Measurements from ENCODE around the gene KRTAP2-4.
"Not testable (repeated sequence)": the region's sequence is repeated elsewhere in the genome, so short reads cannot be mapped to it uniquely, and the experiment has no call there.

The KRTAP2-4 gene

DNA sequence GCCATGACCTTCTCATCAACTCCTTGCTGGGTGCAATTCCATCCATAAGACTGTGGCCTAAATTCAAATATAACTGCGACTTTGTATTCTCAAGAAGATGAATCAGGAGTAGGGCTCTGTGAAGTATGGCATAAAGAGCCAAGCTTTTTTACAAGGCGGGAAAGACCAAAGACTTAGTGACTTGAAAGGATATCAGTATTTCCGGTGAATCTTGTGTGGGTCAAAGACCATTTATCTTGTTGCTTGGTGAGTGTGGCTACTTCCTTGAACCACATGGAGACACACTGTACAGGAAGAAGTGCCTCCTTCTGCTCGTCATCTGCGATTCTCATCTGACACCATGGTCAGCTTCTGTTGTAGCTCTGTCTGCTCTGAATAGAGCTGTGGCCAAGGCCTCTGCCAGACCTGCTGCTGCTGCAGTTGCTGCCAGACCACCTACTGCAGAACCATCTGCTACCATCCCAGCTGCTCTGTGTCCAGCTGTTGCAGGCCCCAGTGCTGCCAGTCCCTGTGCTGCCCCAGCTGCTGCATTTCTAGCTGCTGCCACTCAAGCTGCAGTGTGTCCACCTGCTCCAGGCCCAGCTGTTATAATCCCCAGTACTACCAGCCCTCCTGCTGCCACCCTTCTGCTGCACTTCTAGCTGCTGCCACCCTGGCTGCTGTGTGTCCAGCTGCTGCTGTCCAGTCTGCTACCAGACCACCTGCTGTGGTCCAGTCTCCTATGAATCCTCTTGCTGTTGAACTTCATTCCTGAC, 6.1 kb upstream of the KRTAP2-4 start:
- FAIRE-seq = no peak
- no peak for DNase-seq (ENCODE audit: low spot score)

- FAIRE-seq (peak; percentile 48), DNase-seq (ENCODE audit: low spot score) (no peak)
These were observed 3.4 kb upstream of the KRTAP2-4 start for GRCh38 chr17:41069031-41069430.

GRCh38 chr17:41067281-41067680, 1.6 kb upstream of the KRTAP2-4 start:
- no peak for FAIRE-seq

GRCh38 chr17:41065016-41065689, 526 bp downstream of the KRTAP2-4 start:
- not testable (repeated sequence) for DNase-seq (ENCODE audit: low spot score); FAIRE-seq

More at GRCh38 chr17:41067281-41067680, 1.6 kb upstream of the KRTAP2-4 start:
- DNase-seq (ENCODE audit: low spot score) = no peak

- no peak for DNase-seq (ENCODE audit: low spot score)
- no peak for FAIRE-seq
These were observed 1.4 kb downstream of the KRTAP2-4 start for GRCh38 chr17:41064301-41064700.

- peak; percentile 59 for FAIRE-seq
- DNase-seq (ENCODE audit: low spot score) = no peak
These were observed 2.2 kb downstream of the KRTAP2-4 start for GRCh38 chr17:41063449-41063848.

DNA sequence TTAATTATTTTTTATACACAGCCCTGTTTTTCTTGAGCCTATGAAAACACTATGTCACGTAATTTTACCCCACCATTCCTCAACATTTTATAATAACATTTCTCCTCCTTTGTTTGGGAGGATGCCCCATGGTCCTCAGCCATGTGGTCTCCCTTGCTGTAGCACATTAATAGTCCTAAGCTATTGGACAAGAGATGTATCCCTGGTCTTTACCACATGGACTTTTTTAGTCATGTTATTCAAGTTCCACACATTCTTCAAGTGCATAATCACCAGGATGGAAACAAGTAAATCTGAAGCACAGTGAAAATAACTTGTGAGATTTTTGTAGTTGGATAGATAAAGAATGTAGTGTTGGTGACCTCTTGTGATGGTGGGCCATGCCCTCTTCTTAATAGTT, 3.7 kb downstream of the KRTAP2-4 start:
- peak; percentile 50 for DNase-seq (ENCODE audit: low spot score)
- FAIRE-seq = no peak

DNA sequence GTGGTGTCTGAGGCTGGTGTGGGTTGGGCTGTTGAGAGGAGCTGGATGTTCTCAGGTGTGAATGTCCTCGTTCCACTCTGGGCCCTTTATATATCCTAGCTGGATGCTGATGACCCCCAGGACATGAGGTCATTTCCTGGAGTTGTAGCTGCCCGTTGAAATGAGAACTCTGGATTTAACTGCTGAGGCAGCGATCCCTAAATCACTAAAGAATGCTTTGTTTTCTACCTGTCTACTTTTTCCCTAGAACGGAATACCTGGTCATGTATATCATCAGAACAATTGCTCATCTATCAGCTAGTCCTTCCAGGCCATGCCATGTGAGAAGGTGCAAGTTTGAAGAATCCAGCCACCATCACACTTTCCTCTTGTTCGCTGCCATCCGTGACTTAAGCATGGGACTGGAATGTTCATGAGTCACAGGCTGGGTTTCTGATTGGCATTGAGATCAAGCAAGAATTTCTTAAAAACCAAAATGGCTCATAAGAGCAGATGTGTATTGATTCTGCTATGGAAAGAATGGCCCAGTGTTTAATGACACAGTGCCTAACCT, 5.6 kb downstream of the KRTAP2-4 start, which contains the start of gene KRTAP2-3:
Gene KRTAP2-3, minus strand, starts transcription at position 63 of the 553 bp plus-strand sequence. CDS start 64 bp downstream, outside the sequence.
- DNase-seq (ENCODE audit: low spot score) (peak; percentile 78), FAIRE-seq (peak; percentile 77)

DNA sequence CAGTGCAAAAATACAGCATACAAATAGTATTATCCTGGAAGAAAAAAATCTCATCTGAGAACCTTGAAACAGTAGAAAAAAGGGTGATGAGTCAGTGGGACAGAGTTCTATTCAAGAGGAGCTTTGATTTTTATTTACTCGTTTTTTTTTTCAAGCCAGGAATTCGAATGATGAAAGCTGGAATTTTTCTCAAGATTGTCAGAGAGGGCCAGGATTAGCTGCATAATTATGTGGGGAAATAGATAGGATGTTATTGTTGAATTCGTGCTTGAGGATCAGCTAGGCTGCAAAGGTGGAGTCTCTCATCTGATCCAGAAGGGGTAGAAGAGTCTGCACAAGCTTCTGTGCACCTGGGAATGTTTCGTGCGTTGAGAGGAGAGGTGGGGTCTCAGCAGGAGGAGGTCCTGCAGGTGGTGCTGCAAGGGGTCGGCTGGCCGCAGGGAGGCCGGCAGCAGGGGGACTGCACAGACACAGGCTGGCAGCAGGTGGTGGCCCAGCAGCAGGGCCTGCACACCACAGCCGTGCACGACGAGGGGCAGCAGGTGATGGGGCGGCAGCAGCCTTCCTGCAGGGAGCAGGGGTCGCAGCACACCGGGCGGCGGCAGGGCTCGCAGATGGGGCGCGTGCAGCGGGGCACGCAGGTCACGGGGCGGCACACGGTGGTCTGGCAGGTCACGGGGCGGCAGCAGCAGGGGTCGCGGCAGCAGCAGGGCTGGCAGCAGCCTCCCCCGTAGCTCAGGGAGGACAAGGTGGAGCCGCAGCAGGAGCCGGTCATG, 6.2 kb downstream of the KRTAP2-4 start:
- DNase-seq (ENCODE audit: low spot score) = peak; percentile 47
- not testable (repeated sequence) for FAIRE-seq

- no peak for FAIRE-seq
- no peak for DNase-seq (ENCODE audit: low spot score)
These were observed 6.9 kb downstream of the KRTAP2-4 start for GRCh38 chr17:41058741-41059140.

DNA sequence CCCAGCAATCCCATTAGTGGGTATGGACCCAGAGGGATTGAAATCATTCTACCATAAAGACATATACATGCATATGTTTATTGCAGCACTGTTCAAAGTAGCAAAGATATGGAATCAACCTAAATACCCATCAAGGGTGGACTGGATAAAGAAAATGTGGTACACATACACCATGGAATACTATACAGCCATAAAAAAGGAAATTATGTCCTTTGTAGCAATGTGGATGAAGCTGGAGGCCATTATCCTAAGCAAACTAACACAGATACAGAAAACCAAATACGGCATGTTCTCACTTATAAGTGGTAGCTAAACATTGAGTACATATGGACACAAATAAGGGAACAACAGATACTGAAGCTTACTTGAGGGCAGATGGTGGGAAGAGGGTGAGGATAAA, 8.1 kb downstream of the KRTAP2-4 start:
- FAIRE-seq = no peak
- no peak for DNase-seq (ENCODE audit: low spot score)

GRCh38 chr17:41055130-41055529, 10.5 kb downstream of the KRTAP2-4 start, which contains the start of gene KRTAP2-2:
Gene KRTAP2-2 (minus strand): TSS chr17:41055230. CDS start chr17:41055211, 19 bp downstream.
- FAIRE-seq; DNase-seq (ENCODE audit: low spot score): not testable (repeated sequence)

GRCh38 chr17:41054556-41054955, 11.1 kb downstream of the KRTAP2-4 start:
- DNase-seq (ENCODE audit: low spot score); FAIRE-seq: not testable (repeated sequence)

- no peak for FAIRE-seq
- DNase-seq (ENCODE audit: low spot score) = no peak
These were observed 11.7 kb downstream of the KRTAP2-4 start for GRCh38 chr17:41054025-41054424.

DNA sequence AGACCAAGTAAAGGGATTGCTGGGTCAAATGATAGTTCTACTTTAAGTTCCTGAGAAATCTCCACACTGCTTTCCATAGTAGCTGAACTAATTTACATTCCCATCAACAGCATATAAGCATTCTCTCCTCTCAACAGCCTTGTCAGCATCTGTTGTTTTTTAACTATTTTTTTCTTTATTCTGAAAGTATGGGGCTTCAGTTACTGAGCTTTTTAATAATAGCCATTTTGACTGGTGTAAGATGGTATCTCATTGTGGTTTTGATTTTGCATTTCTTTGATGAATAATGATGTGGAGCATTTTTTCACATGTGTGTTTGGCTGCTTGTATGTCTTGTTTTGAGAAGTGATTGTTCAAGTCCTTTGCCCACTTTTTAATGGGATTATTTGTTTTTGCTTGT, 13.1 kb downstream of the KRTAP2-4 start:
- DNase-seq (ENCODE audit: low spot score) = no peak
- no peak for FAIRE-seq

DNA sequence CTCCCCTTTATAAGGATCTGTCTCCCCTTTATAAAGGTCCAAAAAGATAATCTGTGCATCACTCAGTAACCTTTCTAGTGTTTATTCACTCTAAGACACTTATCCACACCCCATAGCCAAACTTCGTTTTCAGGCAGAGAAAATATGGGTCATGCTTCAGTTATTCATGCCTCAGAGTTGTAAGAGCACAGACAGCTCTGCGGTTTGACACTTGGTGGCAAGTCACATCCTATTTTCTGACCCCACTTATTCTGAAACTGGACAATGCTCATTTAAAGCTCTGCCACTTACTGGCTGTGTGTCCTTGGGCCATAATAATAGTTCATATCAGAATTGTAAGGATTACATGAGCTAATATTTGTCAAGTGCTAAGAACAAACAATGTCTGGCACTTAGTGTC, 16.6 kb downstream of the KRTAP2-4 start:
- FAIRE-seq (no peak), DNase-seq (ENCODE audit: low spot score) (peak; percentile 36)

DNA sequence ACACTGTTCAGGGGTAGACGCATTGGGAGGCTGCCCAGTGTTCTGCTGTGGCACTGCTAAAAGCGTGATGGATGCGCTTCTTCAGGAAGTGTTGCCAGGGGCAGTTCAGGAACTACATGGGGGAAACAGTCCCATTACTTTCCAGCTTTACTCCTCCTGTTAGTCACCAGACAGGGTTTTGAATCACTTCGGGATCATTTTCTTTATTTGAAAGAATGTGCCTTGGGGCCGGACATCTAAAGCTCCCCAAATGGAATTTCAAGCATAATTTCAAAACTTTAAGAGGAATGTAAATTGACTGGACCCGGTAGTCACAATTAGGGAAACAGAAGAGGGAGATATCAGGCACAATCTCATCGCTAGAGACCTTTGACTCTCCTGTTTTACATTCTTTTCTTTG, 17.2 kb downstream of the KRTAP2-4 start:
- DNase-seq (ENCODE audit: low spot score) (no peak), FAIRE-seq (peak; percentile 73)

- FAIRE-seq = not testable (repeated sequence)
These were observed 18.8 kb downstream of the KRTAP2-4 start, which contains the start of gene KRTAP2-1 for GRCh38 chr17:41046735-41047465. Gene KRTAP2-1 (minus strand): TSS chr17:41047316. CDS start chr17:41047267, 49 bp downstream.

GRCh38 chr17:41042953-41043352, 22.7 kb downstream of the KRTAP2-4 start:
- no peak for FAIRE-seq

More at GRCh38 chr17:41046735-41047465, 18.8 kb downstream of the KRTAP2-4 start, which contains the start of gene KRTAP2-1:
- not testable (repeated sequence) for DNase-seq (ENCODE audit: low spot score)

More at GRCh38 chr17:41042953-41043352, 22.7 kb downstream of the KRTAP2-4 start:
- DNase-seq (ENCODE audit: low spot score) = no peak
